ENCODE results near the gene INHA.

INHA gene

DNA sequence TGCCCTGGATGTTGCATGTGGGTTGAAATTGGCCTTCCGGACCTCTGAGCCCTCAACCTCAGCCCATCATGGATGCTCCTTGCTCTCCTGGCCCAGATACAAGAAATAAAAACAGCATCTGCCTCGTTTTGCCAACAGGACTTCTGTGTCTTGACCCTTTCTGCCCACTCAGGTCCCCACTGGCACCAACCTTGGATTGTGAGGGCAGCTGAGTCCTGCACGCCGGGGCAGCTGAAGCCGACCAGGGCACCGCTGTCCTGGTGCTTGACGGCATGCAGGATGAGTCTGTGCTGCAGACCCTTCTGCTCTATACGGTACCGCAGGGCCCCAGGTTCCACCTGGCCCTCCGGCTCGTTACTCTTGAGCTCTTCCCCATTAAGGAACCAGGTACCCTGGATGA is 5.5 kb upstream of the INHA start:
- Histone ChIP-seq H3K36me3 (peaks cover 5 to 66% (median 25%) of the 10 kb centered on the region in 3 donors), H3K9me3 (no peaks in the 10 kb centered on the region), H3K4me1 (peaks cover 0 to 16% (median 8%) of the 10 kb centered on the region in 4 donors), H3K4me3 (no peak overlapping the region), H3K27ac (no peak overlapping the region), H3K27me3 (no peaks in the 10 kb centered on the region)
- TF ChIP-seq, protein P1, sequence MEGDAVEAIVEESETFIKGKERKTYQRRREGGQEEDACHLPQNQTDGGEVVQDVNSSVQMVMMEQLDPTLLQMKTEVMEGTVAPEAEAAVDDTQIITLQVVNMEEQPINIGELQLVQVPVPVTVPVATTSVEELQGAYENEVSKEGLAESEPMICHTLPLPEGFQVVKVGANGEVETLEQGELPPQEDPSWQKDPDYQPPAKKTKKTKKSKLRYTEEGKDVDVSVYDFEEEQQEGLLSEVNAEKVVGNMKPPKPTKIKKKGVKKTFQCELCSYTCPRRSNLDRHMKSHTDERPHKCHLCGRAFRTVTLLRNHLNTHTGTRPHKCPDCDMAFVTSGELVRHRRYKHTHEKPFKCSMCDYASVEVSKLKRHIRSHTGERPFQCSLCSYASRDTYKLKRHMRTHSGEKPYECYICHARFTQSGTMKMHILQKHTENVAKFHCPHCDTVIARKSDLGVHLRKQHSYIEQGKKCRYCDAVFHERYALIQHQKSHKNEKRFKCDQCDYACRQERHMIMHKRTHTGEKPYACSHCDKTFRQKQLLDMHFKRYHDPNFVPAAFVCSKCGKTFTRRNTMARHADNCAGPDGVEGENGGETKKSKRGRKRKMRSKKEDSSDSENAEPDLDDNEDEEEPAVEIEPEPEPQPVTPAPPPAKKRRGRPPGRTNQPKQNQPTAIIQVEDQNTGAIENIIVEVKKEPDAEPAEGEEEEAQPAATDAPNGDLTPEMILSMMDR (IDR thresholded peaks at IDR 0.05): no peak
- intact Hi-C loops (cut with DNase I; ENCODE audit: low total_unique reads): no loop called here
- no peak for DNase-seq

DNA sequence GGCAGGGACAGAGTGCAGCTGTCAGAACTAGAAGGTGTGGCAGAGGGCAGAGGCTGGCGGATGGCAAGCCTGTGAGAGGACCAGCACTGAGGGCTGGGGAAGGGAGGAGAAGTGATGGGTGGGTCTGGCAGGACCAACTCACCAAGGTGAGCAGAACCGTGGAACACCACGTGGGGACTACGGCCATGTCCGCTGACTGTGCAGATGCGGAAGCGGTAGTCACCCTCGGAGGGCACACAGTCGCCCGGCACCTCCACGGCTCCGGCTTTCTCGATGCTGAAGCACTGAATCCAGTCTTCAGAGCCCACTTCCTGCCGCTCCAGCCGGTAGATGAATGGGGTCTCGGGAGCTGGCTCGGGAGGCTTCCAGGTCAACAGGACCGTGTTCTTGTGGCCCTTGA is 5.0 kb upstream of the INHA start:
- Histone ChIP-seq H3K4me3 (no peak overlapping the region), H3K27me3 (no peaks in the 10 kb centered on the region), H3K36me3 (peaks cover 5 to 61% (median 20%) of the 10 kb centered on the region in 3 donors), H3K27ac (no peak overlapping the region), H3K9me3 (no peaks in the 10 kb centered on the region), H3K4me1 (peaks cover 0 to 21% (median 8%) of the 10 kb centered on the region in 4 donors)
- TF ChIP-seq, protein P1 (IDR thresholded peaks at IDR 0.05): no peak
- intact Hi-C loops (cut with DNase I; ENCODE audit: low total_unique reads): no loop called here
- no peak for DNase-seq

DNA sequence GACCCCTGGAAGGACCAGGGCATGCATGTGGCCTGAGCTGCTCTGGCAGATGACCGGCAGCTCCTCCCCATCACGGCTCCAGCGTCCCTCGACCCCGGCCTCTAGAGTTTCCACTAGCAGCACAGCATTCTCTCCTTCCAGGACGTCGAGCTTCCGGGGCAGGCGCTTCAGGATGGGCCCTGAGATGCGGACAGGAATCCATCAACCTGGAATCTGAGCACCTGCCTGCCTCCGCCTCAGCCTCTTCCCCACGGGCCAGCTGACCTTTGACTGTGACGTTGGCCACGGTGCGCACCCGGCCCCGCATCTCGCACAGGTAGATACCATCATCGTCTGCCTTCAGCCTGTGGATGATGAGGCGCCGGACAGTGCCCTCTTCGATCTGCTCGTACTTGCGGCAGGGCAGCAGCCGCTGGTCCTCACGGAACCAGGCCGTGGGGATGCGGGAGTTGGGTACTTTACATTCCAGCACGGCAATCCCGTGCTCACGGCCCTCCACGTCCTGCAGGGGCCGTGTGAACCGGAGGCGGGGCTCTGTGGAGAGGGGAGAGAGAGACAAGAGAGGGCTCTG is 4.2 kb upstream of the INHA start:
- intact Hi-C loops (cut with DNase I; ENCODE audit: low total_unique reads): no loop called here
- Histone ChIP-seq H3K4me1 (peaks cover 0 to 22% (median 8%) of the 10 kb centered on the region in 4 donors), H3K36me3 (peaks cover 5 to 53% (median 13%) of the 10 kb centered on the region in 3 donors), H3K9me3 (no peaks in the 10 kb centered on the region), H3K27ac (no peak overlapping the region), H3K4me3 (no peak overlapping the region), H3K27me3 (no peaks in the 10 kb centered on the region)
- DNase-seq: no peak
- TF ChIP-seq, protein P1 (IDR thresholded peaks at IDR 0.05): no peak

DNA sequence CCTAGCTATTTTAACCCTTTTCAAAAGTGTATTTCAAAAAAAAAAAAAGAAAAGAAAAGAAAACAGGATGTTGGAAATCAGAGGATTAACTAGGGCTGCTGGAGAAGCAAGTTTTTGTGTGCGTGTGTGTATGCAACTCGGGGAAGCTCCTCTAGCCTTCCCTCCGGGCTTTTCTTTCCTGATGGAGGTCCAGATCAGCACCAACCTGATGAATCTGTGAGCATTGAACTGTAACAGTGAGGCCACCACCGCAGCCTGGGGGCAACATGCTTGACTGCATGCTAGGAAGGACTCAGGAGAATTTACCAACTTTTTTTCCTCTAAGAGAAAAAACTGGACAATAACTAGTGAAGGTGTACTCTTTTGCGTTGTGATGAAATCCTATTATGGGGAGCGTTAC is 3.1 kb upstream of the INHA start:
- Histone ChIP-seq H3K4me1 (peaks cover 0 to 22% (median 8%) of the 10 kb centered on the region in 4 donors), H3K4me3 (no peak overlapping the region), H3K36me3 (peaks cover 2 to 42% (median 5%) of the 10 kb centered on the region in 3 donors), H3K27me3 (no peaks in the 10 kb centered on the region), H3K9me3 (no peaks in the 10 kb centered on the region), H3K27ac (no peak overlapping the region)
- DNase-seq: no peak
- TF ChIP-seq, protein P1 (IDR thresholded peaks at IDR 0.05): no peak
- intact Hi-C loops (cut with DNase I; ENCODE audit: low total_unique reads): no loop called here

DNA sequence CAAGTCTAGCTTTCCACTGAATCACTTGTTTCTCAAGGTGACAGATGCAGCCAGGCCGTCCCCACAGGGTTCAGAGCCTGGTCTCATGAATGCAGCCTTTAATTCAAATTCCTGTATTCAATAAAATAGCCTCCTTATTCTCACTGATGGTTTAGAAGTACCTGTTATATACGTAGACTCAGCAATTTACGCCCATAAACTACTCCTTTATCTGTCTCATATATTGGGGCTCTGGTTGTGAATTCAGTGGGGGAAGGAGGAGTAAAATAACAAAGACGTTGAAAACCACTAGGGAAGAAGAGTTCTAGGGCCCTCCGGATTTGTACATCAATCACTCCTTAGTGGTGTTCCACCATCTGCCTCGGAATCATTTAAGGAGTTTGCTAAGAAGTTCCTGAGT is 2.5 kb upstream of the INHA start:
- Histone ChIP-seq H3K9me3 (no peaks in the 10 kb centered on the region), H3K36me3 (peaks cover 0 to 36% (median 5%) of the 10 kb centered on the region in 3 donors), H3K27me3 (no peaks in the 10 kb centered on the region), H3K4me3 (peak overlapping the region; percentile 62 to 70), H3K27ac (peak overlapping the region; percentile 86 to 87), H3K4me1 (peaks cover 0 to 22% (median 8%) of the 10 kb centered on the region in 4 donors)
- no peak for DNase-seq
- TF ChIP-seq, protein P1 (IDR thresholded peaks at IDR 0.05): no peak
- intact Hi-C loops (cut with DNase I; ENCODE audit: low total_unique reads): no loop called here
